Measurements from ENCODE around the gene SLC37A1. TPM values are rescaled to one million over a fixed set of nuclear protein-coding genes. Genes with fewer than 3 reads are reported as not detected.

SLC37A1 gene
- total RNA-seq, 2 donors from 2014 or later, result 2.0 to 5.0 TPM

DNA sequence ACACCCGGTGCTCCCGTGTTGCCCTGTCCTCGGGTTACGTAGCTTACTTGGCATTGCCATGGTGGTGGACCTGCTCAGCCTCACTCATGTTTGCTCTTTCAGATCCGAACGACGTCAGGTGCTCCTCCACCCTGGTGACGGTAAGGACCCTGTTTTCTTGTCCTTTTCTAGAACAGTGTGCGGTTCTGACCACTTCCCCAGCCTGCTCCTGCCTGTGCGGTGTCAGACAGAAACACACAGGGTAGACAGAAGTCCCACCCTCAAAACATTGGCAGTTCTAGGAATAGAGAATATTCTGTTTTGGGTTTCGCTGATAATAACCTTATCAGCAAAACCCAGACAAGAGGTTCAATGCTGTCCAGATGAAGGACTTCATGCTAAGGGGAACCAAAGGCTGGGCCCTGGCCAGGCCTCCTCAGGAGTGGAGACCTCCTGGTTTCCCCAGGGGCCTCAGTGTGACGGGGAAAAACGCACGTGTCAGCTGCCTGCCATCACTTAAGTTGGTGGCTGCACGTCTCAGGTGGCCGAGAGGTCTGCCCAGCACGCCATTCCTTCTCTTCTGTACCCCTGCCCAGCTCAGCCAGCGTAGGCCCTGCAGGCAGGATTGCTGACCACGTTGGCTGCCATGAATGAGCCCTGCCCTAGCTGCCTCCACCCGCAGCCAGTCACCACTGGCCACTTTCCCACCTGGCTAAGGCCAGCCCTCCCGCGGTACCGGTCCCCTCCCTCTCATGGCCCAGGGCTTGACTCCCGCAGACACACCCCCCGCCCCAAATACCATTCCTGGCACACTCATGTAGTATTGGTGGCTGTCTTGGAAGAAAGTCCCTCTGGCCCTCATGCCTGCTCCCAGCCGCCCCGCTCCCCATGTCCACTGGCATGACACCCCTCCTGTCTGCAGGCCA lies 33.6 kb downstream of the SLC37A1 start:
- TF ChIP-seq, protein P1, sequence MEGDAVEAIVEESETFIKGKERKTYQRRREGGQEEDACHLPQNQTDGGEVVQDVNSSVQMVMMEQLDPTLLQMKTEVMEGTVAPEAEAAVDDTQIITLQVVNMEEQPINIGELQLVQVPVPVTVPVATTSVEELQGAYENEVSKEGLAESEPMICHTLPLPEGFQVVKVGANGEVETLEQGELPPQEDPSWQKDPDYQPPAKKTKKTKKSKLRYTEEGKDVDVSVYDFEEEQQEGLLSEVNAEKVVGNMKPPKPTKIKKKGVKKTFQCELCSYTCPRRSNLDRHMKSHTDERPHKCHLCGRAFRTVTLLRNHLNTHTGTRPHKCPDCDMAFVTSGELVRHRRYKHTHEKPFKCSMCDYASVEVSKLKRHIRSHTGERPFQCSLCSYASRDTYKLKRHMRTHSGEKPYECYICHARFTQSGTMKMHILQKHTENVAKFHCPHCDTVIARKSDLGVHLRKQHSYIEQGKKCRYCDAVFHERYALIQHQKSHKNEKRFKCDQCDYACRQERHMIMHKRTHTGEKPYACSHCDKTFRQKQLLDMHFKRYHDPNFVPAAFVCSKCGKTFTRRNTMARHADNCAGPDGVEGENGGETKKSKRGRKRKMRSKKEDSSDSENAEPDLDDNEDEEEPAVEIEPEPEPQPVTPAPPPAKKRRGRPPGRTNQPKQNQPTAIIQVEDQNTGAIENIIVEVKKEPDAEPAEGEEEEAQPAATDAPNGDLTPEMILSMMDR (IDR thresholded peaks at IDR 0.05), result no peak
- Histone ChIP-seq H3K4me3 (no peak overlapping the region), H3K9me3 (no peaks in the 10 kb centered on the region), H3K36me3 (peaks cover 14% of the 10 kb centered on the region), H3K27me3 (no peaks in the 10 kb centered on the region), H3K27ac (no peak overlapping the region), H3K4me1 (no peaks in the 10 kb centered on the region)
- DNase-seq (ENCODE audit: low spot score), result no peak

DNA sequence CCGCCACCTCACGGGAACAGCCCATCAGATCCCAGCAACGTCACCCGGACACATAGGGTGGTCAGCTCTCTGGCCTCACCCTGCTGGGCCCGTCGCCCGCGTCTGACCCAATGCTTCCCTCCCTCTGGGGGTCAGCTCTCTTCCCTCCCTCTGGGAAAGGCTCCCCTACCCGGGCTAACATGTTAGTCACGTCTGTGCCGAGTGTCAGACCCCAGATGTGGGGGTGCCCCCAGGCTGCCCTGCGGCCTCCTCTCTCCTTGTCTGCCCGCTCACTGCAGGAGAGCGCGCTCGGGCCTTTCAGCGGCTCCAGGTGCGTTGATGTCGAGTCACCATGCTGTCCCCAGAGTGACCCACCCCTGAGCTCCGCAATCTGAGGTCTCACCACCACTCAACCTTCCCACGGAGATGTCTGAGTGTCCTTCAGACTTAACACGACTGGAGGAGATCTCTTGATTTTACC lies 34.3 kb downstream of the SLC37A1 start:
- Histone ChIP-seq H3K4me1 (no peaks in the 10 kb centered on the region), H3K36me3 (peaks cover 14% of the 10 kb centered on the region), H3K4me3 (no peak overlapping the region), H3K27ac (no peak overlapping the region), H3K27me3 (no peaks in the 10 kb centered on the region), H3K9me3 (no peaks in the 10 kb centered on the region)
- no peak for DNase-seq (ENCODE audit: low spot score)
- TF ChIP-seq, protein P1 (IDR thresholded peaks at IDR 0.05), result no peak

DNA sequence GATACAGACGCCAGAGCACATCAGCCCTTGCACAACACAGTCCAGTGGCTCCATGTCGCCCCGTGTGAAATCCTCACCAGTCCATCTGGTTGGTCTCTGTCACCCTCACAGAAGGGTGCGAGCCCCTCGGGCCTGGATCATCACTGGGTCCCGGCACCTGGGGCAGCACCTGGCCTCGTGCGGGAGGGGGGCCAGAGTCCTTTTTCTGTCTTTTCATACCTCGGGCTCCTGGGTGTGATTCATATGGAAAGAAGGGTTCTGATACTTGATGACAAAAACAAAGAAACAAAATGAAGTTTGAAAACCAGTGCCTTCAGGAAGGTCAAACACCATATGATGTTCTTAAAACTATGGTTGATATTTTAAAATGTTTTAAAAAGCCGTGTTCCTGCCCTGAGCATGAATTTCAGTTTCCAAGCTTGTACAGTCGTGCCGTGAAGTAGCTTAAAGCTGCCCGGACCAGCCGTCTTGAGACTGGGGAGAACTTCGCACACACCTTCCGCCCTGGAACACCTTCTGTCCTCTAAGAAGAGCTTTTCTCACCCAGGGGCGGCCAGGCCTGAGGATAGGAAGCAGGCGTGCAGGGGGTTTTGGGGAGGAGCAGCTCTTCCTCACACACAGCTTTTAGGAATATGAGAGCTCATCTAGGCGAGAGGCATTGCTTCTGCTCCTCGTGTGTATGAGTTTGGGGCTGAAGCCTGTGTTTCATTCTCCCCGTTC lies 35.2 kb downstream of the SLC37A1 start:
- Histone ChIP-seq H3K9me3 (no peaks in the 10 kb centered on the region), H3K27ac (no peak overlapping the region), H3K36me3 (peaks cover 14% of the 10 kb centered on the region), H3K27me3 (no peaks in the 10 kb centered on the region), H3K4me1 (no peaks in the 10 kb centered on the region), H3K4me3 (no peak overlapping the region)
- TF ChIP-seq, protein P1 (IDR thresholded peaks at IDR 0.05), result no peak
- DNase-seq (ENCODE audit: low spot score), result no peak

DNA sequence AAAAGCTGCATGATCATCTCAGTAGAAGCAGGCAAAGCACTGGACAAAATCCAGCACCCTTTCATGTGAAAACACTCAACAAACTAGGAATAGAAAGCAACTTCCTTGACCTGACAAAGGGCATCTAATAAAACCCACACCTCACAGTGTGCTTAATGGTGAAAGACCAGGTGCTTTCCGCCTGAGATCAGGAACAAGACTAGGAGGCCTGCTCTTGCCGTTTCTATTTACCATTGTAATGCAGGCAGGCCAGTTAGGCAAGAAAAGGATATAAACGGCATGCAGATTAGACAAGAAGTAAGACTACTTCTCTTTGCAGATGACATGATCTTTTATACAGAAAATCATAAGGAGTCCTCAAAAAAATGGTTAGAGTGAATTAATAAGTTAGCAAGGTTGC lies 37.2 kb downstream of the SLC37A1 start:
- TF ChIP-seq, protein P1 (IDR thresholded peaks at IDR 0.05), result no peak
- Histone ChIP-seq H3K27ac (no peak overlapping the region), H3K36me3 (peaks cover 8% of the 10 kb centered on the region)

DNA sequence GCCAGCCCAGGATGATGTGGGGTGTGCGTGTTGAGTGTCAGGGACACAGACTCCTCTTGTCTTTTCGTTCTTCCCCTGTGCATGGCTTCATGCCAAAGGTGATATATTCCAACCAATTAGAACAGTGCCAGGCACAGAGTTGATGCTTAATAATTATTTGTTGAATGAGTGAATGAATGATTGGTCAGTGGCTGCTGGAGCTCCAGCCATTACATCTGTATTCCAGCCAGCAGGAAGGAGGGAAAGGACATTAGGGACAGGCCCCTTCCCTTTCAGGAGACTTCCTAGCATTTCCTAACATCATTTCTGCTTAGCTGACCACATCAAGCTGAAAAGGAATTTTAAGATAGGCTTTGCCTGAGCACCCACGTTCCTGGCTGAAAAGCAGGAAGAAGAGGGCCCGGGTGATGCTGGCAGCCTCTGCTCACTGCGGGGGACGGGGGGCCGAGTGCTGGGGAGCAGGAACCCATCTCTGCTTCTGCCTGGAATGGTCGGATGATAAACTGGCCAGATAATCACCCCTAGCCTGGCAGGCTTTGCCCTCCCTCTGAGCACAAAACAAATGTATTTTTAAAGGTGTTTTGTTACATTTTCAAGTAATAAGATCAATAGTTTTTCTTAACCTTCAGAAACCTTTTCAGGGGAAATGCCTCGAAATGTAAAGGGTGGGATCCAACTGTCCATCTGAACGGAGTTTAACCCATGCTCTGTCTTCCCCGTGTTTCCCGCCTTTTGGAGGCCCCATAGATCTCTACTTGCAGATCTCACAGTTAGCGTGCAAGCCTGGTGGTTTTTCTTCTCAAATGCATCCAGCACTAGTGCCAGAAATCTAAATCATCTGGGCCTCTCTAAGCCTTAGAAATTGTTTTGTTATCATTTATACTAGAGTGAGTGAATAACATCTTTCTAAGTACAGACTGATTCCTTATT lies 39.0 kb downstream of the SLC37A1 start:
- Histone ChIP-seq H3K27me3 (no peaks in the 10 kb centered on the region), H3K4me1 (no peaks in the 10 kb centered on the region), H3K4me3 (no peak overlapping the region), H3K36me3 (peaks cover 10% of the 10 kb centered on the region), H3K9me3 (no peaks in the 10 kb centered on the region), H3K27ac (no peak overlapping the region)
- DNase-seq (ENCODE audit: low spot score), result no peak
- TF ChIP-seq, protein P1 (IDR thresholded peaks at IDR 0.05), result no peak

More for the DNA sequence above, 37.2 kb downstream of the SLC37A1 start:
- H3K4me1 ChIP-seq, result no peaks in the 10 kb centered on the region
- no peaks in the 10 kb centered on the region for H3K9me3 ChIP-seq
- no peaks in the 10 kb centered on the region for H3K27me3 ChIP-seq
- DNase-seq (ENCODE audit: low spot score), result no peak
- H3K4me3 ChIP-seq, result no peak overlapping the region

Measured in right atrium auricular region (tissue), 2 donors.